Coronary artery (tissue), 2 donors: ENCODE measurements around the gene RNF43.

Source experiments
- DNase-seq: peaks from one replicate; pipeline ENCODE4 v3.0.0-alpha.2; 2017; ENCODE audit warnings: low spot score
- H3K27ac ChIP-seq, 2 donors: fragments of 200-600 bp; sonication (generic); one replicate each; pipeline ENCODE4 v1.5.1; 2016 to 2019
- H3K4me3 ChIP-seq: fragments of 200-600 bp; sonication (generic); 2 replicates; pipeline ENCODE4 v1.5.1; 2016; ENCODE audit warnings: mild to moderate bottlenecking, moderate library complexity
- CTCF ChIP-seq: fragments of 200-600 bp; sonication (generic); IDR thresholded peaks from one replicate; pipeline ENCODE4 v1.5.1; 2019; ENCODE audit warnings: antibody characterized with exemption

RNF43 gene

DNA sequence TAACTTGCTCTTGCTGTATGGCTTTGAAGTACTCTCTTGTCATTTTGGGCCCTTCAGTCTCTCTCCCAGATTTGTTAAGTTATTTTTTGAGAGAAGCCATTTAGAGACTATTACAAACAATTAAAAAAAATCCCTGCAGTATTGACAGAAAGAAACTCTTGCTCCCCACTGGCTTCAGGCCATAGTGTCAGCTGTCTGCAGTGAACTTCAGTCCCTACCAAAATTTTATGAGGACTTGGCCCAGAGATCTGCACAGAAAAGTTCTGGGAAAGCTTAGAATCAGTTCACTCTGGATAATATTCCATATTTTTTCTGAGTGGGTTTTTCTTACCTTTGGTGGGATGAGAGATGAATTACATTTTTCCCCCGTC lies 34.5 kb downstream of the RNF43 start:
- TF ChIP-seq CTCF, result no peak
- DNase-seq, result no peak
- Histone ChIP-seq H3K27ac (no peak overlapping the region), H3K4me3 (no peak overlapping the region)

DNA sequence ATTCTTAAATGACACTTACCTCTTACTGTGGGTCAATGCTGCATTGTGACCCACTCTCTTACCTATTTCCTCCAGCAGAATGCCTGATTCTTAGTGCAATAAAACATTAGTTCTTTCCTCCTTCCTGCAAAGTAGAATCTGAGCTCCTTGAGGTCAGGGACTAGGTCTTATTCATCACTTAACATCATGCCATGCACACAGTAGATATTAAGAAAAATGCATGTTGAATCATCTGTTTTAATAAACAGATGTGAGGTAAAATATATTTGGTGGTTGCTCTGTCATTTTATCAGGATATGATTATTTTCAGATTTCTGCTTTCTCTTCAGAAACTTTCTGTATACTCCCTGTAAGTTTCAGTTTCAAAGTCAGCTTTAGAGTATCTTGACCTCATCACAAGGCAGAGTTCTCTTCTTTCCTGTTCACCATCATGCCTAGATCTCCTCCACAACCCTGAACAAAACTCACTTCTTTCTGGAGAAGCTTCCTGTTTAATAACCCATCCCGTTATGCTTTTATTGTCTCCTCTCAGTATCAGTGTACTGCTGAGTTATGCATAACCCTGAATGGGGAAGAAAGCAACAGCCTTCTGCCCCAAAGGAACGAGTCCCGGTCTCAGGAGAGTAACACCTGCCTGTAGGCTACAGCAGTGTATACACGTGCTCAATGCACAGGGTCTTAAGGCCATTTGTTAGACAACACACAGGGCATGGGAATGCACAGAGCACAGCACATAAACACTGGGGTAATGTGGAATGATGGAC lies 35.0 kb downstream of the RNF43 start:
- H3K4me3 ChIP-seq, result no peak overlapping the region
- H3K27ac ChIP-seq, result no peak overlapping the region
- no peak for DNase-seq
- no peak for TF ChIP-seq CTCF

GRCh38 chr17:58381124-58382035 lies 36.0 kb downstream of the RNF43 start:
- DNase-seq, result no peak
- no peak overlapping the region for H3K27ac ChIP-seq
- TF ChIP-seq CTCF, result no peak
- H3K4me3 ChIP-seq, result no peak overlapping the region

DNA sequence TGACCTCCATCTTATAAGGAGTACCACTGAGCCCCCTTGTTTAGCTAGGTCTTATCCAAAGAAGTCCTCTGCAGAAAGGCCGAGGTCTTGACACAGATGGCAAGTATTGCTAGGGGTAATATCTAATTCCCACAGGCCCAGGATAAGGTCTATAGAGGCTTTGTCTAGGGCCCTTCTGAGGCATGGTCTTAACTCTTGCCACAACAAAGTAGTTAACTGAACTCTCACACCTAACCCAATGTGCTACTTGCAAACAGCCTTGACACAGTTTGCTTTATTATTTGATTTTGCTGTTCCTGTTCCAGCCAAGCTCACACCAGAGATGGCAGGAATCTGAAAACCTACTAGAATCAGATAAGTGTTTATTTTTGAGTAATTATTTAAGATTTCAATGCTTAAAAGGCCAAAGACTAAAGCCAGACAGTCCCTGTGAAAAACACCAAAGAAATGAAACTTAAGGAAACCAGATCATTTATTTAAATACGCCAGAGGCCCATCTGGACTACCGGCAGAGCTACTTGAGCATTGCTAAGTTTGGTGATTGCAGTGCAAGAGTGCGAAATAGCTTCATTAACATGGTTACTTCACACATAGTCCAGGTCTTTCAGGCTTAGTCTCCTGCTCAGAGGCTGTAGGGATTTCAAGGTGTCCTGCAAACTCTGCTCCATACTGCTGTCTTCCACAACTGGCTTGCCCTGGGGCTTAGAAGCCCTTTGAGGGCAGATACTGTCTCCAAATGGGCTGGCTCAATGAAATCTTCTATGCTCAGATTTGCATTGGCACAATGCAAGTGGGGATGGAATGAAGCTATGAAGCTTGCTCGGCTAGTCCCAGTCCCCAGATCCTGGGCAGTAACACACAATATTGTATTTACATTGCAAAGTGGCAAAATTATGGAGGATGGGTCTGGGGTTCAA lies 36.9 kb downstream of the RNF43 start:
- Histone ChIP-seq H3K27ac (no peak overlapping the region), H3K4me3 (no peak overlapping the region)
- DNase-seq, result no peak
- TF ChIP-seq CTCF, result no peak

DNA sequence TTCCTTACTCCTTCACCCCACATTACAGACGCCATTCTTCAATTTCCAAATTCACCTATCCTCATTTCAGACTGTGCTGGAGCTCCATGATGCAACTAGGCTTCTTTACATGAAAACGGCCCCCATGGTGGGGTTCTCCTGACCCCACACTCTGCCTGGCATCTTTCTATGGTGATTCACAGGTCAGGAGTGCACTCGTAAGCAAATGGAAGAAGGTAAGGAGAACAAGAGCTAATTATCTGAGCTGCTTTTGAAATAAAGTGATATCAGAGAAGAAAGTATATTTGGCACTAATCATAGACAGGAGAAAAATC lies 37.9 kb downstream of the RNF43 start:
- no peak for TF ChIP-seq CTCF
- no peak overlapping the region for H3K27ac ChIP-seq
- no peak for DNase-seq

DNA sequence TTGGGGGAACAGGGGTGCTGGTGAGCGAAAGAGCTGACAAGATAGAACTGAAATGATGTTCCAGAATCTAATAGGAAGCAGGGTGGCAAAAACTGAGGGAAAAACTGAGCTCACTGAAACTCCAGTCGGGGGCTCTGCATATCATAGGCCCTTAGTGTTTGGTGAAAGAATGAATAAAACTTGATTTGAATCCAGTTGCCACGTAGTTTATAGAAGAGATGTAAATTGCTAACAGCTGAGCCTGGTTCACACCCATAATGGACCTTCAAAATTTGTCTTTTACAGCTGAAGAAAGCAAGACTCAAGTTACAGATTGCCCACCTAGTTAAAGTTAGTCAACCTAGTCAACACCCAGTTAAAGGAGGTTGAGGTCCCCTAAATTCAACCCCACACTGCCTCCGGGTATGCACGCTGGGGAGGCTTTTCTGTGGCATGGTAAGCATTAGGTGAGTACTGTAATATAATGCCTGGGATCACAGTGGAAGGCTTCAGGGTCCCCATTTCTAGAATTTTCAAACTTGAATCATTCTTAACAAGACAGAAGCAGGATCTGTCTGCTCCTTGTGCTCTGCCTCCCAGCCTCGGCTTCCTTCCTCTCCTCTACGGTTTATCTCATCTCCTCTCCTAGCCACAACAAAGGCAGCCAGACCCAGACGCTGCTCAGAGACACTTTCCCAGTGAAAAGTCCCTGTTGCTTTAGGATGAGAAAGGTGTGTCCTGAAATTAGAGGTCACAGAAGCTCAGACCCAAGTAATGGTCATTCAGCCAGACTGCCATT lies 38.4 kb downstream of the RNF43 start:
- no peak for DNase-seq
- TF ChIP-seq CTCF, result no peak
- Histone ChIP-seq H3K27ac (no peak overlapping the region), H3K4me3 (no peak overlapping the region)

More for the DNA sequence above, 37.9 kb downstream of the RNF43 start:
- H3K4me3 ChIP-seq, result no peak overlapping the region
